LNCaP clone FGC (cell line): ENCODE data around the gene SLC24A3.

Experiments used
- DNase-seq: peaks from one replicate; pipeline ENCODE4 v3.0.0-alpha.2; 2011; ENCODE audit warnings: low read depth
- H3K4me3 ChIP-seq: 2 replicates; pipeline ENCODE4 v1.5.1; 2011; ENCODE audit warnings: mild to moderate bottlenecking, low read depth, low read length, control low read depth
- TF ChIP-seq, protein P1 (sequence below): IDR thresholded peaks from 2 replicates; pipeline ENCODE4 v1.5.1; 2012; ENCODE audit warnings: mild to moderate bottlenecking; ENCODE audit not compliant: control insufficient read depth, insufficient read depth; ENCODE audit errors: extremely low read depth

The SLC24A3 gene

DNA sequence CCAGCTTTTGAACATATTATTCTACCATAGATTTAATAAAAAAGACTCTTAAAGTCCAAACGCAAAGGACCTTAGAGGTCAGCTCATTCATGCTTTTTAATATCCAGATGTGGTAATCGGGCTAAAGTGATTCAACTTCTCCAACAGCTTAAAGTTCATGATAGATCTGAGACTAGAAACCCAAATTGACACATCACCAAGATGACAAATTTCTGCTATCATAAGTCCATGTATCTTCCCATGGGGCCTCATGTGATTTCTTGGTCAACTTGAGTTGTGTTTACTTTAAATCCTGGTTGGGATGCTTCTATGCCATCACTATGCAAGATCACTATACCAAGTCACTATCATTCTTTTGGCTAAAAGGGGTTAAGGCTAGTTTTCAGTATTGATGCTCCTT lies 56.0 kb downstream of the SLC24A3 start:
- H3K4me3 ChIP-seq: no peak overlapping the region
- TF ChIP-seq, protein P1, sequence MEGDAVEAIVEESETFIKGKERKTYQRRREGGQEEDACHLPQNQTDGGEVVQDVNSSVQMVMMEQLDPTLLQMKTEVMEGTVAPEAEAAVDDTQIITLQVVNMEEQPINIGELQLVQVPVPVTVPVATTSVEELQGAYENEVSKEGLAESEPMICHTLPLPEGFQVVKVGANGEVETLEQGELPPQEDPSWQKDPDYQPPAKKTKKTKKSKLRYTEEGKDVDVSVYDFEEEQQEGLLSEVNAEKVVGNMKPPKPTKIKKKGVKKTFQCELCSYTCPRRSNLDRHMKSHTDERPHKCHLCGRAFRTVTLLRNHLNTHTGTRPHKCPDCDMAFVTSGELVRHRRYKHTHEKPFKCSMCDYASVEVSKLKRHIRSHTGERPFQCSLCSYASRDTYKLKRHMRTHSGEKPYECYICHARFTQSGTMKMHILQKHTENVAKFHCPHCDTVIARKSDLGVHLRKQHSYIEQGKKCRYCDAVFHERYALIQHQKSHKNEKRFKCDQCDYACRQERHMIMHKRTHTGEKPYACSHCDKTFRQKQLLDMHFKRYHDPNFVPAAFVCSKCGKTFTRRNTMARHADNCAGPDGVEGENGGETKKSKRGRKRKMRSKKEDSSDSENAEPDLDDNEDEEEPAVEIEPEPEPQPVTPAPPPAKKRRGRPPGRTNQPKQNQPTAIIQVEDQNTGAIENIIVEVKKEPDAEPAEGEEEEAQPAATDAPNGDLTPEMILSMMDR: no peak
- DNase-seq: no peak

DNA sequence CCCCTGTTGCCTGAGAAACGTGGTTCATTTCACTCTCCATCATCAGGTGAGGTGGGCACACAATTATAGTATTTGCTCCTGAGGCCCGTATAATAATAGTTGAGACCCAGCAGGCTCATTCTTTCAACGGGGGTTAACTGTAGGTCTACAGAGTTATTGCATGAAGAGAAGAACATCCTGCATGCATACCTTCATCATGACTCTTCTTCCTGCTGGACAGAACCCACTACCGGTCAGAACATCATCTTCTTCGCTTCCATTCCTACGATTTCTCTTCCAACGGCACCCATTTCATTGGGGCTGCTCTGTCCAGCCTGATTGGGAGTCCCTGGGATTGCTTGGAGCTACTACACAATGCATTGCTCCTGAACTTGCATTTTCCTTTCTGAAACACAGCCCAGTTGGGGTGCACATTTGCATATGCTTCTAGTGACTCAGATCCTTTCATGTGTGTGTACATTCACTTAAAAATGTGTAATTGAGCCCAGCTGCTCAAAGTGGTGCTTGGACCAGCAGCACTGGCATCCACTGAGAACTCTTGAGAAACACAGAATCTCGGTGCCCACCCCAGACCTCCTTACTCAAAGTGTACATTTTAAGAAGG lies 57.4 kb downstream of the SLC24A3 start:
- DNase-seq: no peak
- TF ChIP-seq, protein P1: no peak
- no peak overlapping the region for H3K4me3 ChIP-seq

DNA sequence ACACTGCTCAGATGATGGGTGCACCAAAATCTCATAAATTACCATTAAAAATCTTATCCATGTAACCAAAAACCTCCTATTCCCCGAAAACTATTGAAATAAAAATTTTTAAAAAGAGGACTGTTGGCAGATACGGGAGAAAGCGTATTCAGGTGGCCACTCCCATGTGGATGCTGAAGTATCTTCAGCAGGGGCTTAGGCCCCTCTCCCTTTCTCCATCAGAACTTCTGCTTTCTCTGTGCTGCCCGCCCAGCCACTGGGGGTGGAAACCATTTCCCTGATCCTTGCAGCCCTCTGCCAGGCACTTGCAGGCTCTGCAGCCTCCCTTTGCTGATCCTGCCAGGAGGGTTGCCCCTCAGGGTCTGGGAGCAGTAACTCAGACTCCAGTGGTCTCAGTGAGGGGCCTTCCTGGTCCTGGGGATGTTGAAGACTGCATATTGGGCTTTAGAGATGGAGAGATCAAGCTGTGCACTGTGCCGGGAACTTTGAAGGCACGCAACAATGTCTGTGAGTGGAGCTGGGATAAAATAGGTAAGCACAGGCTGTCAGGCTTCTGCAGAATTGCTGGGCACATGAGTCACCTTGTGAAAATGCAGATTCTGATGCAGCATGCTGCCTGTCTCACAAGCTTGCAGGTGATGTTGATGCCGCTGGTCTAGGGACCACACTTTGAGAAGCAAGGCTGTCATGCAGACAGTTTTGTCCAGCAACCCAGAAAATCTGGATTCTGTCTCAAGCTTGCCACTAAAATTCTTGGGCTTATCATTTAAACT lies 59.6 kb downstream of the SLC24A3 start:
- H3K4me3 ChIP-seq: no peak overlapping the region
- TF ChIP-seq, protein P1: no peak
- no peak for DNase-seq

DNA sequence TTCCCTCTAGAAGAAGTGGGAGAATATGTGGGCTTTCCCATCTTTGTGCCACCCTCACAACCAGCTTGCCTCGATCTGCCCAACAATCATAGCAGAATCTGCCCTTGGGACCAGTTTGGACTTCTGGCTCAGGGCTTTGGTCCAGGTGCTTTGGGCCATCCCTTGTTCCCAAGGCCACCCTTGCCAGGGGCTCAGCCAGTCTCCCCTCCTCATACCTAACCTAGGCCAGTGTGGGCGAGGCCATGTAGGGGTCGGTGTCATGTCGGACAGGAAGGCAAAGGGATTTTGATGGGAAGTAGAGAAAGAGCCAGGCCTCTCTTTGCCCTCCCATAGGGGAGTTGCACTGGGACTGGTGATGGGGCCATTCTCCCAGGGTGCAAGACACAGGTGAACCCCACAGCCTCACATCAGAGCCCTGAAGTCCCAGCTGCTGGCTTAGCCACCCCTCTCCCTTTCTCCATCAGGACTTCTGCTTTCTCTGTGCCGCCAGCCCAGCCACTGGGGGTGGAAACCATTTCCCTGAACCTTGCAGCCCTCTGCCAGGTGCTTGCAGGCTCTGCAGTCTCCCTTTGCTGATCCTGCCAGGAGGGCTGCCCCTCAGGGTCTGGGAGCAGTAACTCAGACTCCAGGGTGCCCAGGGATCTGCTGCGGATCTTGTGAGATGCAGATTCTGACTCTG lies 60.7 kb downstream of the SLC24A3 start:
- DNase-seq: no peak
- no peak overlapping the region for H3K4me3 ChIP-seq
- TF ChIP-seq, protein P1: no peak

DNA sequence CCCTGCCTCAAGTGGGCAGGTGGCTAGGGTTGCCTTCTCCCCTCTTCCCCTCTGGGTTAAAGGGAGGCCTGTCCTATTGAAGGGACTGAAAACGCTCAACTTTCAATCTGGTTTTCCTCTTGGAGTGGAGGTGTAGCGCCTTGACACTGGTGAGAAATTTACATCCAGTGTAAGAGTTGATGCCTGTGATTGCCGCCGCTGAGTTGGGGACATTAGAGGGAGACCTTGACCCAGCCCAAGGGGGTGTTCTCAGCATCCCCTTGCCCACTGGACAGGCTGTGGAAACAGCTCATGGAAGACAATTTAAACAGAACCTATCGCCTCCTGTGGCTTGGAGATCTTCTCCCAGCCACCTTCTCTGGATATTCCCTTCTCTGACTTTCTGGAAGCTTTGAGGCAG lies 61.6 kb downstream of the SLC24A3 start:
- TF ChIP-seq, protein P1: no peak
- DNase-seq: no peak

DNA sequence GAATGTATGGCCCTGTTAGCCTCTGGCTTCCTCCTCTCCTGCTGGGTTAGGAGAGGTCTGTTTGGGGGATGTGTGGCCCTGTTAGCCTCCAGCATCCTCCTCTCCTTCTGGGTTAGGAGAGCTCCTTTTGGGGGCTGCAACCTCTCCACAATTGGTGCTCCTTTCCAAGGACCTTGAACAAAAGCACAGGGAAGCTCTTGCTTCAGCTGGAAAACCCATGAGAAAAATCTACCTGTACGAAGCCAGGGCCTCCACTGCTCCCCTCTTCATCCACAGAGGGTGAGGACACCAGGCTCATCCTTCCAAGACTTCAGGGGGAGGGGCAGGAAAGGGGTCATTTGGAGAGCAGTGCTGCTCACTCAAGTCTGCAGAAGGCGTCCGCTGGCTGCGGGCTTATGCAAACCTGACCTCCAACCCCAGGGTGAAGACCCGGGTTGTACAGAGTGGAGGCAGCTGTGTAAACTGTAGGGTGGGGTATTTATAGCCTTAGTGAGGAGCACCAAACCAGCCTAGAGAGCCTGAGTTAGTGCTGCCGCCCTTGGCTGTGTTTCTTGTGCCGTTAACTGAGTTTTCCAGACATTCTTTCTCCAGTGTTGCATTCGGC lies 62.1 kb downstream of the SLC24A3 start:
- TF ChIP-seq, protein P1: no peak
- no peak for DNase-seq
- no peak overlapping the region for H3K4me3 ChIP-seq

More for the DNA sequence above, 61.6 kb downstream of the SLC24A3 start:
- H3K4me3 ChIP-seq: no peak overlapping the region
